ENCODE measurements around the gene EXD2. TPM values are rescaled to one million over a fixed set of nuclear protein-coding genes. Genes with fewer than 3 reads are reported as not detected.

The EXD2 gene
- total and polyA plus RNA-seq, 10 of the 15 experiments (the other 5 are each of a cell fraction or from before 2014, with no cell fraction given): 1.0 to 12.4 (median 4.6) TPM

DNA sequence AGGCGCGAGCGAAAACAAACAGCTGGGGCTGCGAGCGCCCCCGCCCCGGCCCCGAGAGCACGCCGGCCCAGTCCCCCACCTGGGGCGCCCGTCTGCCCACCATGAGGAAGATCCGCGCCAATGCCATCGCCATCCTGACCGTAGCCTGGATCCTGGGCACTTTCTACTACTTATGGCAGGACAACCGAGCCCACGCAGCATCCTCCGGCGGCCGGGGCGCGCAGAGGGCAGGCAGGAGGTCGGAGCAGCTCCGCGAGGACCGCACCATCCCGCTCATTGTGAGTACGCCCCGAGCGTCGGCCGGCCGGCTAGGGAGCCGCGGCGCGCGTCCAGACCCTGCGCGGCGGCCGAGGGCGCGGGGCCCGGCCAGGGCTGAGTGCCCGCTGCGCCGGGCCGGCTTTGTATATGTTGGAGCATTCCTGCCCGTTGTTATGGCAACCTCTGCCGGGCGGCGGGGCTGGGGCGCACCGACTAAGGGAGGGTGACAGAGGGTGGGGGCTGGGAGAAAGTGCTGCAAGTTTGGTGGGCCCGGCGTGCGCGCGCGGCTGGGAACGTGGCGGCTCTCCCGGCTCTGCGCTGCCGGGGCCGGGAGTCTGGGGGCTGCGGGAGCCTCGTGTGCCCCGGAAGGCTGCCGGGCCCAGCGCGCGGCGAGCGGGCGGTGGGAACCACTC is 69.0 kb downstream of the EXD2 start:
- CTCF ChIA-PET: interaction anchor here (1.0 to 4.2 kb wide), 5 partner anchors 18 to 314 kb away, joined by 3 to 33 read pairs (median 4); partner anchors contain the start of gene CCDC177
- intact Hi-C loops (cut with micrococcal nuclease; ENCODE audit: unreplicated experiment) (loop anchor here (2.0 kb wide), 1 partner anchor 200 kb away; no protein-coding TSS in a partner anchor), in situ Hi-C loops (cut with MboI) (no loop called here)
- no peak overlapping the region for H2AFZ ChIP-seq (ENCODE audit: control insufficient read depth, low read depth, low read length)
- WGBS (ENCODE audit: insufficient coverage, insufficient replicate concordance, low lambda C conversion rate, missing lambda C conversion rate): 5% methylated on average over 60 of the region's 78 CpGs
- POLR2A ChIA-PET: no interaction called here
- RAD21 ChIA-PET (ENCODE audit: unreplicated experiment): interaction anchor here (1.0 to 3.6 kb wide), 5 partner anchors 94 to 221 kb away, joined by 3 to 34 read pairs (median 4); no protein-coding TSS in a partner anchor
- TF ChIP-seq ESRRA (IDR thresholded peaks at IDR 0.05; ENCODE audit: low read length): no peak
- peak; percentile 78 for TF ChIP-seq HDAC6 (IDR thresholded peaks at IDR 0.05; ENCODE audit: unreplicated experiment)
- TF ChIP-seq SUZ12 (IDR thresholded peaks at IDR 0.05; ENCODE audit: unreplicated experiment): peak; percentile 75
- TF ChIP-seq JUND (IDR thresholded peaks at IDR 0.05; ENCODE audit: low read depth, low read length): no peak
- TF ChIP-seq ZNF384 (IDR thresholded peaks at IDR 0.05; ENCODE audit: borderline replicate concordance, low read depth, low read length): no peak
- no peak for TF ChIP-seq MYC (IDR thresholded peaks at IDR 0.05; ENCODE audit: insufficient read depth, insufficient read length, insufficient replicate concordance, low read length, severe bottlenecking)
- TF ChIP-seq SREBF2 (IDR thresholded peaks at IDR 0.05; ENCODE audit: low read length): no peak
- H3K36me3 ChIP-seq (ENCODE audit: control insufficient read depth in 2 of 2, insufficient read depth in 2 of 2, low read length in 1 of 2): no peaks in the 10 kb centered on the region
- FAIRE-seq: no peak
- peak; percentile 10; the same call in 1 of the 3 replicates for ATAC-seq
- no peak overlapping the region for H3K27ac ChIP-seq (ENCODE audit: control insufficient read depth, insufficient read depth)
- H4K20me1 ChIP-seq (ENCODE audit: control insufficient read depth, insufficient read depth): no peaks in the 10 kb centered on the region
- no TSS peak for BruUV-seq (replicated peaks)
- H3K9ac ChIP-seq (ENCODE audit: control insufficient read depth, insufficient read depth, low read length): no peak overlapping the region
- peak overlapping the region; percentile 59; the same call in 1 of the 2 replicates for H3K4me2 ChIP-seq (ENCODE audit: control insufficient read depth, insufficient read depth)
- H3K79me2 ChIP-seq (ENCODE audit: control insufficient read depth, insufficient read depth, low read length): no peaks in the 10 kb centered on the region
- H3K9me3 ChIP-seq (replicated peaks; ENCODE audit: control insufficient read depth, insufficient read depth, low read length): no peaks in the 10 kb centered on the region
- no peak for DNase-seq (ENCODE audit: low read depth, low spot score)
- no peak overlapping the region for H3K4me3 ChIP-seq
- SMC1A ChIA-PET (ENCODE audit: uncharacterized antibody, unreplicated experiment): no interaction called here
- H3K4me1 ChIP-seq (ENCODE audit: control insufficient read depth, insufficient read depth, low read length): peaks cover 4% of the 10 kb centered on the region
- peaks cover 22 to 25% of the 10 kb centered on the region in 2 experiments for H3K27me3 ChIP-seq (replicated peaks in 1 of 2; ENCODE audit: control insufficient read depth in 2 of 2, insufficient read depth in 2 of 2, low read length in 1 of 2)
